ENCODE data around the gene SAP30BP. TPM values are rescaled to one million over a fixed set of nuclear protein-coding genes. Genes with fewer than 3 reads are reported as not detected.

SAP30BP gene
- total RNA-seq, 1 experiment from 2014 or later = 96.4 TPM

DNA sequence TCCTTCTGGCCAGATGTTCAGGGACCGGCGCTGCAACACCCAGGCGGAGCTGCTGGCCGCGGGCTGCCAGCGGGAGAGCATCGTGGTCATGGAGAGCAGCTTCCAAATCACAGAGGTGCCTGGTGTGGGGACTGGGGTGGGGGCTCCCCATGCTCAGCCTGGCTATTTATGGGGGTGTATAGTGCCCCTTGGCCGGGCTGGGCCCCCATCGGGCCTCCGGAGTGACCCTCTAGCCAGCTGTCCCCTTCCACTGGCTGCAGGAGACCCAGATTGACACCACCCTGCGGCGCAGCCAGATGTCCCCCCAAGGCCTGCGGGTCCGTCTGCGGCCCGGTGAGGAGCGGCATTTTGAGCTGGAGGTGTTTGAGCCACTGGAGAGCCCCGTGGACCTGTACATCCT lies 60.3 kb downstream of the SAP30BP start:
- intact Hi-C loops (cut with micrococcal nuclease; ENCODE audit: unreplicated experiment) = no loop called here
- H3K36me3 Mint-ChIP-seq (ENCODE audit: insufficient read depth, unreplicated experiment) = peaks cover 83% of the 10 kb centered on the region
- peaks cover 11% of the 10 kb centered on the region for H3K4me1 Mint-ChIP-seq (ENCODE audit: low read depth, unreplicated experiment)
- no peak overlapping the region for H3K27ac Mint-ChIP-seq (ENCODE audit: unreplicated experiment)
- no TSS peak for BruUV-seq (replicated peaks)
- no peaks in the 10 kb centered on the region for H3K9me3 Mint-ChIP-seq (ENCODE audit: low read depth, unreplicated experiment)
- no peaks in the 10 kb centered on the region for H3K27me3 Mint-ChIP-seq (ENCODE audit: unreplicated experiment)
- TF ChIP-seq, protein P1, sequence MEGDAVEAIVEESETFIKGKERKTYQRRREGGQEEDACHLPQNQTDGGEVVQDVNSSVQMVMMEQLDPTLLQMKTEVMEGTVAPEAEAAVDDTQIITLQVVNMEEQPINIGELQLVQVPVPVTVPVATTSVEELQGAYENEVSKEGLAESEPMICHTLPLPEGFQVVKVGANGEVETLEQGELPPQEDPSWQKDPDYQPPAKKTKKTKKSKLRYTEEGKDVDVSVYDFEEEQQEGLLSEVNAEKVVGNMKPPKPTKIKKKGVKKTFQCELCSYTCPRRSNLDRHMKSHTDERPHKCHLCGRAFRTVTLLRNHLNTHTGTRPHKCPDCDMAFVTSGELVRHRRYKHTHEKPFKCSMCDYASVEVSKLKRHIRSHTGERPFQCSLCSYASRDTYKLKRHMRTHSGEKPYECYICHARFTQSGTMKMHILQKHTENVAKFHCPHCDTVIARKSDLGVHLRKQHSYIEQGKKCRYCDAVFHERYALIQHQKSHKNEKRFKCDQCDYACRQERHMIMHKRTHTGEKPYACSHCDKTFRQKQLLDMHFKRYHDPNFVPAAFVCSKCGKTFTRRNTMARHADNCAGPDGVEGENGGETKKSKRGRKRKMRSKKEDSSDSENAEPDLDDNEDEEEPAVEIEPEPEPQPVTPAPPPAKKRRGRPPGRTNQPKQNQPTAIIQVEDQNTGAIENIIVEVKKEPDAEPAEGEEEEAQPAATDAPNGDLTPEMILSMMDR (IDR thresholded peaks at IDR 0.05; ENCODE audit: unreplicated experiment) = no peak
- no peak for DNase-seq
- H3K4me3 Mint-ChIP-seq (ENCODE audit: low read depth, unreplicated experiment) = no peak overlapping the region
- CTCF ChIA-PET = no interaction called here

DNA sequence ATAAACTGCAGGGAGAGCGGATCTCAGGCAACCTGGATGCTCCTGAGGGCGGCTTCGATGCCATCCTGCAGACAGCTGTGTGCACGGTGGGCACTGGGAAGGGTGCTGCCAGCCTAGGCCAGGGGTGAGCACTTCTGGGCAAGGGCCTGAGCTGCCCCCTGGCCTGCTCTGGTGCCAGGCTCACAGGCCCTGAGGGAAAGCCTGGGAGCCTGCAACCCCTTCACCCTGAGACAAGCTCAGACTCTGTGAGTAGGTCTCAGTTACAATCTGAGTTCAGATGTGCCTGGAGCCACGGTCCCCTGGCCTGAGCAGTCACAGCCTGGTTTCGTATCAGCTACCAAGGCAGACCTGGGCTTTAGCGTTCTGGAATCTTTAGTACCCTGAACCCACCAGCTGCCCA lies 62.2 kb downstream of the SAP30BP start:
- Mint-ChIP-seq H3K27me3 (ENCODE audit: unreplicated experiment) (no peaks in the 10 kb centered on the region), H3K27ac (ENCODE audit: unreplicated experiment) (no peak overlapping the region), H3K4me3 (ENCODE audit: low read depth, unreplicated experiment) (no peak overlapping the region), H3K9me3 (ENCODE audit: low read depth, unreplicated experiment) (no peaks in the 10 kb centered on the region), H3K36me3 (ENCODE audit: insufficient read depth, unreplicated experiment) (peaks cover 82% of the 10 kb centered on the region), H3K4me1 (ENCODE audit: low read depth, unreplicated experiment) (no peaks in the 10 kb centered on the region)
- intact Hi-C loops (cut with micrococcal nuclease; ENCODE audit: unreplicated experiment) = no loop called here
- CTCF ChIA-PET = no interaction called here
- DNase-seq = no peak
- TF ChIP-seq, protein P1 (IDR thresholded peaks at IDR 0.05; ENCODE audit: unreplicated experiment) = no peak
- BruUV-seq (replicated peaks) = no TSS peak

DNA sequence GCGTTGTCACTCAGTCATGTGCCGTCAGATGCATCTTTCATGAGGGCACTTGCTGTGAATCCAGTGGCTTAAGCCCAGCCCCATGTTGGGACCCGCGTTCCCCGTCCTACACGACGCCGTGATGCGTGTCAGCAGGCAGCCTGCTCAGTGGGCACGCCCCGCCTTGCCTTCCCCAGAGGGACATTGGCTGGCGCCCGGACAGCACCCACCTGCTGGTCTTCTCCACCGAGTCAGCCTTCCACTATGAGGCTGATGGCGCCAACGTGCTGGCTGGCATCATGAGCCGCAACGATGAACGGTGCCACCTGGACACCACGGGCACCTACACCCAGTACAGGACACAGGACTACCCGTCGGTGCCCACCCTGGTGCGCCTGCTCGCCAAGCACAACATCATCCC lies 62.9 kb downstream of the SAP30BP start:
- Mint-ChIP-seq H3K9me3 (ENCODE audit: low read depth, unreplicated experiment) (no peaks in the 10 kb centered on the region), H3K4me1 (ENCODE audit: low read depth, unreplicated experiment) (no peaks in the 10 kb centered on the region)
- no TSS peak for BruUV-seq (replicated peaks)

DNA sequence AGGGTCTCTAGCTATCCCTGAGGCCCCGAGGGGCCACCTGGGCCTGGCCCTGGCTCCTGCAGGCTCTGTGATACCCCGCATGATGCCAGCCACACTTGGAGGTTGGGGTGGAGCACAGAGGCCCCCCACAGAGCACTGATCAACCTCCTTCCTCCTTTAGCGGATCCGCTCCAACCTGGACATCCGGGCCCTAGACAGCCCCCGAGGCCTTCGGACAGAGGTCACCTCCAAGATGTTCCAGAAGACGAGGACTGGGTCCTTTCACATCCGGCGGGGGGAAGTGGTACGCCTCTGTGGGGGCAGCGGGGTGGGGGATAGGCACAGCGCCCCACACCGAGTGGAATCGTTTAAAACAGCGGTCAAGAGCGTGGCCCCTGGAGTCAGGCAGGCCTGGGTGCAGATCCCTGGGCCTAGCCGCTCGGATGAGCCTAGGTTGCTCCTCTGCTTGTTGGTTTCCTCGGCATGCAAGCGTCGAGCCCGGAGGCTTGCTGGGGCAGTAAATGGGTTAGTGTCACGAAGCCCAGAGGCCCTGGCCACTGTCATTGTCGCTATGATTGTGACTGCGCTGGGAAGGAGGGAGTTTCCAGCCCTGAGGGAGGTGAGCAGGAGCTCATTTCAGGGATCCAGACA lies 64.1 kb downstream of the SAP30BP start:
- CTCF ChIA-PET = interaction anchor here (0.8 to 0.9 kb wide), 2 partner anchors 52 to 68 kb away, joined by 3 to 6 read pairs; no protein-coding TSS in a partner anchor
- BruUV-seq (replicated peaks) = no TSS peak
- no peak overlapping the region for H3K4me3 Mint-ChIP-seq (ENCODE audit: low read depth, unreplicated experiment)

More for the DNA sequence above, 62.9 kb downstream of the SAP30BP start:
- H3K36me3 Mint-ChIP-seq (ENCODE audit: insufficient read depth, unreplicated experiment) = peaks cover 86% of the 10 kb centered on the region
- no peak overlapping the region for H3K27ac Mint-ChIP-seq (ENCODE audit: unreplicated experiment)
- no peak for DNase-seq
- TF ChIP-seq, protein P1 (IDR thresholded peaks at IDR 0.05; ENCODE audit: unreplicated experiment) = no peak
- H3K4me3 Mint-ChIP-seq (ENCODE audit: low read depth, unreplicated experiment) = no peak overlapping the region
- CTCF ChIA-PET = interaction anchor here (0.6 kb wide), 1 partner anchor 53 kb away, joined by 8 read pairs; no protein-coding TSS in a partner anchor
- intact Hi-C loops (cut with micrococcal nuclease; ENCODE audit: unreplicated experiment) = no loop called here
- no peaks in the 10 kb centered on the region for H3K27me3 Mint-ChIP-seq (ENCODE audit: unreplicated experiment)

More for the DNA sequence above, 64.1 kb downstream of the SAP30BP start:
- H3K4me1 Mint-ChIP-seq (ENCODE audit: low read depth, unreplicated experiment) = no peaks in the 10 kb centered on the region
- no peaks in the 10 kb centered on the region for H3K27me3 Mint-ChIP-seq (ENCODE audit: unreplicated experiment)
- TF ChIP-seq, protein P1 (IDR thresholded peaks at IDR 0.05; ENCODE audit: unreplicated experiment) = no peak
- peaks cover 86% of the 10 kb centered on the region for H3K36me3 Mint-ChIP-seq (ENCODE audit: insufficient read depth, unreplicated experiment)
- H3K27ac Mint-ChIP-seq (ENCODE audit: unreplicated experiment) = no peak overlapping the region
- intact Hi-C loops (cut with micrococcal nuclease; ENCODE audit: unreplicated experiment) = no loop called here
- no peak for DNase-seq
- no peaks in the 10 kb centered on the region for H3K9me3 Mint-ChIP-seq (ENCODE audit: low read depth, unreplicated experiment)

Measured in Calu3 (cell line).